Stimulated activated CD8-positive, alpha-beta memory T cell treated with anti-CD3 and anti-CD28 coated beads, Interleukin-12 subunit alpha, Interleukin-12 subunit beta, amount 100 ng/mL, for 24 hours (primary cell): Measurements from ENCODE around the gene RBX1.
"Not testable (repeated sequence)": the region's sequence is repeated elsewhere in the genome, so short reads cannot be mapped to it uniquely, and the experiment has no call there.

Experiments used
- DNase-seq: peaks from one replicate; pipeline ENCODE4 v3.0.0-alpha.2; 2020; ENCODE audit errors: extremely low read depth

The RBX1 gene

DNA sequence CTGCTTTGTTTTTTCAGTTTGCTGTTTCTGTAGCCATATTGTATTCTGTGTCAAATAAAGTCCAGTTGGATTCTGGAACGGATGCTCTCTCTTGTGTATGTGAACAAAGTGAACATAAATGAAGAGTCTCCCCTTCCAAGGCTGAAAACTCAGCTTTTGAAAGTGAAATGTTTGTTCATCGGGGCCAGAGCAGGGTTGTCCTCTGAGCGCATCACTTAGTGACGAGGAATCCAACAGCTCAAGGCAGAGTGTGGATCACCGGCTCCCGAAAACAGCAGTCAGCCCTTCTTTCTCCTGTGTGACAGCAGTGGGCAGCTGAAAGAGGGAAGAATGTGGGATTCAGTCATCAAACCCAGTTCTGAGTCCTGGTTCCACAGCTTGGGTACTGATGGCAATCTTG lies 21.4 kb downstream of the RBX1 start:
- DNase-seq = no peak

- no peak for DNase-seq
Observed at GRCh38 chr22:40973144-40973543, 22.0 kb downstream of the RBX1 start.

- DNase-seq = no peak
Observed at GRCh38 chr22:40975366-40975765, 24.2 kb downstream of the RBX1 start.

- DNase-seq = no peak
Observed at GRCh38 chr22:40976866-40977700, 25.9 kb downstream of the RBX1 start.

GRCh38 chr22:40979198-40979597 lies 28.0 kb downstream of the RBX1 start:
- DNase-seq = no peak

GRCh38 chr22:40979871-40980270 lies 28.7 kb downstream of the RBX1 start:
- no peak for DNase-seq

DNA sequence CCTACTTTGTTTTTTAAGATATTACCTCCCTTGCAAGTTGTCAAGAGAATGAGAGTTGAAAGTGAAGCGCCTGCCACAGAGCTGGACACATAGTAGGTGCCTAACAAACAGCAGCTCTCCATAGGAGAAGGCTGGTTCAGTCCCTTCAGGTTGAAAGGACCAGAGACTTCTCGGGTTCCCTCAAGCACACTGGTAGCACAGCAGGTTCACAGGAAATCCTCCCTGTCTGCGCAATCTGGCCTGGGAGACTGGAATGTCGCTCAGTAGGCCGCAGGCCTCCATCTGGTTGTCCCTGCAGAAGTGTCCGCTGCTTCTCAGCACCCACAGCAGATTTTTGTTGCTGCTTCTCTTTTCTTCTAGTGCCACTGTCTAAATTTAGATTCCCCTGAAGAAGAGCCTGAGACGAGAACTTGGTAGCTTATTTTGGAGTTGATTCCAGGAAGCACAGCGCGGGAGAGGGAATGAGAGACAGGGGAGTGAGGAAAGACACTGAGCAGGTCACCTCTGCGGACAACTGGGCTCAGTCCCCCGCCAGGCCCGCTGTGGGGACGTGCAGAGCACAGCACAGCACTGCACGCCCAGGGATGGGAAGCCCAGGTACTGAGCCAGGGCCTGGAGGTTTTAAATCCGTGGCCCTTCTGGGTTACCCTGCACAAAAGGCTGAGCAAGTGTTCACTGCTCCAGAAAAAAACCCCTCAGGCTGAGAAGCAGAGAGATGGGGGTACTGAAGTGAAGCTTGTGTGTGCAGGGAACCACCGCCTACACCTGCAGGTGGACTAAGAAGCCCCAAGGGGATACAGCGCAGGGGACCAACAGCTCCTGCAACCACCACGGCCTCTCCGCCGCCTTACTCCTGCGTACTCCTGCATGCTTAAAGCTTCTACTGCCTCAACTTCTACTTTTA lies 31.6 kb downstream of the RBX1 start:
- DNase-seq = no peak

- no peak for DNase-seq
Observed at GRCh38 chr22:40991298-40991697, 40.1 kb downstream of the RBX1 start.

- DNase-seq = no peak
Observed at GRCh38 chr22:40995821-40996220, 44.6 kb downstream of the RBX1 start.

DNA sequence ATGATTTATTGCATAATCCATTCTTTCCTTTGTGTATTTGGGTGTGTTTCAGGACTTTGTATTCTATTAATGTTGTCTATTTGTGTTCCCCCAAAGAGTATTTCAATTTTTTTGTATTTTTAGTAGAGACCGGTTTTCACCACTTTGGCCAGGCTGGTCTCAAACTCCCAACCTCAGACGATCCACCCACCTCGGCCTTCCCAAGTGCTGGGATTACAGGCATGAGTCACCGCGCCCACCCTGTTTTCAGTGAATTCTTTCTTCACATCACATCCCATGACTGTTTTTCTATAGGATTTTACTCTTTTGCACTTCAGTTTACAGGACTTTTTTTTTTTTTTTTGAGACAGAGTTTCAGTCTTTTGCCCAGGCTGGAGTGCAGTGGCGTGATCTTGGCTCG lies 46.3 kb downstream of the RBX1 start:
- no peak for DNase-seq

- no peak for DNase-seq
Observed at GRCh38 chr22:41000040-41000565, 48.9 kb downstream of the RBX1 start.

DNA sequence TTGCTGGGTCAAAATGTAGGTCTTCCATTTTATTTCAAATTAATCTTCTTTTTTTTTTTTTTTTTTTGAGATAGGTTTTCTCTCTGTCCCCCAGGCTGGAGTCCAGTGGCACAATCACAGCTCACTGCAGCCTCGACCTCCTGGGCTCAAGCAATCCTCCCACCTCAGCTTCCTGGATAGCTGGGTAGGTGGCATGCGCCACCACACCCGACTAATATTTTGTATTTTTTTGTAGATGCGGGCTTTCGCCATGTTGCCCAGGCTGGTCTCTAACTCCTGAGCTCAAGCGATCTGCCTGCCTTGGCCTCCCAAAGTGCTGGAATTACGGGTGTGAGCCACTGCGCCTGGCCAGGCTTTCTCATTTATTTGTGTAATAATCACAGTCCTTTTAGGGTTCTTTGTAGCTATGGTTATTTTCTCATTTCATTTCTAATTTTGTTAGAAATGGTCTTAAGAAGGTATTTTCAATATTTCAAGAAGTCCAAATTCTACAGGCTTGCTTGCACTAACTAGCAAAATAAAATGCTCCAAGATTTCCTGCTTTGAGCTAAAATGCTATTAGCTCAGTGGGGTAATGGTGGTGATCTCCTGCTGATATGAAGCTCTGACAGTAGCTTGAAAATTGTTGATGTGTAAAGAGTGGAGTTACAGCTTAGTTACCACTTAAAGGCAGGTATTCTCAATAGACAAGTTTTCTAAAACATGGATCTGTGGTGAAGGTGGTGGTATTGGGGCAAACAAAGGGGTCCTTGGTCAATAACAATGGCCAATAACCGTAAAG lies 50.0 kb downstream of the RBX1 start:
- no peak for DNase-seq

GRCh38 chr22:41001722-41002122 lies 50.5 kb downstream of the RBX1 start:
- no peak for DNase-seq

- DNase-seq = not testable (repeated sequence)
Observed at GRCh38 chr22:41002386-41002785, 51.2 kb downstream of the RBX1 start.

DNA sequence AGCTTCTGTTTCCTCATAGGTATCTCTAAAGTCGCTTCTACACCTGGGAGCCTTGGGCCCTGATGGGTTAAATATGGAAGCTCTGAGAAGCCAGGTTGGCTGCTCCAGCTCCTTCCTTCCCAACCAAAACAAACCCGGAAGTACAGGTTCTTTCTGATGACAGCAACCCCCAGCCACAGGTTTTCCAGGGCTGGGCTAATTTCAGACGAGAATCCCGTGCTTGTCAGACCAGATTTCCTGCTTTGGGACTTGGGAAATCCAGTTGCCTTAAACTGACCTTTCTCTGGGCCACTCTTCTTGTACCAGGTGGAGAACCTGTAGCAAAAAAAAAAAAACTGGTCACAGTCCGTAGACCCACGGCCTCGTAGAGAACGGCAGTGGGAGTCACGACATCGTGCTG lies 51.9 kb downstream of the RBX1 start:
- no peak for DNase-seq

DNA sequence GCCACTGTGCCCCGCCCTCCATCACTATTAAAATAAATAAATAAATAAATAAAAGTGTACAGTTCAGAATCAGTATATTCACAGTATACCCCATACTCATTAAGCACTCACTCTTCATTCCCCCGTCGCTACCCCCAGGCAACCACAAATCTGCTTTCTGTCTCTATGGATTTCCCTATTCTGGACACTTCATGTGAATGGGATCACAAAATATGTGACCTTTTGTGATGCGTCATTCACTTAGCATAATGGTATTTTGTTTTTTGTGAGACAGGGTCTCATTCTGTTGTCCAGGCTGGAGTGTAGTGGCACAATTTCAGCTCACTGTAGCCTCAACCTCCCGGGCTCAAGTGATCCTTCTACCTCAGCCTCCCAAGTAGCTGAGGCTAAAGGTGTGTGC lies 52.8 kb downstream of the RBX1 start:
- no peak for DNase-seq

DNA sequence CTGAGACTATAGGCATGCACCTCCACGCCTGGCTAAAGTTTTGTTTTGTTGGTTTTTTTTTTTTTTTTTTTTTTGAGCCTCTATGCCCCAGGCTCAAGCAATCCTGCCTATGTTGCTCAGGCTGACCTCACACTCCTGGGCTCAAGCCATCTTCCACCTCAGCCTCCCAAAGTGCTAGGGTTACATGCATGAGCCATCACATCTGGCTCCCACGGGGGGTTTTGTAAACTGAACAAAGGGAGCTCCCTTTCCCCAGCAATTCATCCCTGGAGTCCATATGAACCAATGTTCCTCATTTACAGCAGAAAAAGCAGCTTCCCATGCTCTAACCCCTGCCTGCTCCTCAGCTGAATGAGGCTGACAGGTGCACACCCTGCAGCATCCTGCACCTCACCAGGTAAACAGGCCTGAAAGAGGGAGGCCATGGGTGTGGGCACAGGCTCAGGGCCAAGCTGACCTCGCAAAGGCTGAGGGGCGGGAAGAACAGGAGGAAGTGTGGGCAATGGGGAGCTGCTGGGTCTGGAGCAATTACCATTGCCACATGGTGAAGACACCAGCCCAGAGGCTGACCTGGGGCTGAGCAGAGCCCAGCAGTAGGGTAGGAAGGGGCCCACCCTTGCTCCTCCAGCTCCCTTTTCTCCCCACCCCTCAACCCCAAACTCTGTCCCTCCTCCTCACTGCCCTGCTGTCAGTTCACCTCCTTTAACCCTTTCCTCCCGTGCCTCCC lies 58.2 kb downstream of the RBX1 start:
- DNase-seq = no peak

- DNase-seq = no peak
Observed at GRCh38 chr22:41015003-41015402, 63.8 kb downstream of the RBX1 start.

GRCh38 chr22:41021061-41021612 lies 70.0 kb downstream of the RBX1 start:
- DNase-seq = no peak

DNA sequence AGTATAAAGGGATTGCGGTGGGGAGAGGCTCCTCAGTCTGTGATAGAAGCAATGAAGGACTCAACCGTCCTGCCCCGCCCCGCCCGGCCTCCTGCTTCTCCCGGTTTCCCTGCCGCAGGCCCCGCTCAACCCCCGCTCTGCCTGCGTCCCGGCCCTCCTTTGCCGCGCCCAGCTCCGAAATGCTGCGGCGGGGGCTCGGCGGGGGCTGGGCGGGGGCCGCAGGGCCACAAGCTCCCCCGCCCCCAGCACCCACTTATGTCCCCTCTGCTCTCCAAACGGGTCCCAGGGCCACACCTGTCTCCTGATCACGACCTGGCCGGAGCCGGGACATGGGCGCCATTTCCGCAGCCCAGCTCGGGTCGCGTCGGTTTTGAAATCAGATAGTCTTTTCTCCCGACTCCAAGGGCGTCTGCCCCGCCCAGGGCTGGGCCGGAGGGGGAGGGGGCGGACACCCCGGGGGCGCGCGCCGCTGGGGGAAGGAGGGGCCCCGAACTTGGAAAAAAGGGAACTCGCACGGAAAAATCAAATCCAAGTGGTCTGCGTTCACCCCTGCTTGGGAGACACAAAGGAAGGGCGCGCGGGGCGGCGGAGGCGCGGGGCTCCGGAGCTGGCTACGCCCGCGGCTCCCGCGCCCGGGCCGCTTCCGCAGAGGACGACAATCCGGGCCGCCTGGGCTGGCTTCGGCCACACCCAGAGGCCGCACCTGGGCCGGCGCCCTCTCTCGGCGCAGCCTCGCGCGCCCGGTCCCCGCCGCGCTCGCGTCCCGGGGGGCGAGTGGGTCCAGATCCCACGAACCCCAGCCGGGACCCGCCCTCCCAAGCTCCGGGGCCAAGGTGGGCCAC lies 70.7 kb downstream of the RBX1 start:
- no peak for DNase-seq
